Measurements from ENCODE around the gene RIPK1.

The RIPK1 gene

DNA sequence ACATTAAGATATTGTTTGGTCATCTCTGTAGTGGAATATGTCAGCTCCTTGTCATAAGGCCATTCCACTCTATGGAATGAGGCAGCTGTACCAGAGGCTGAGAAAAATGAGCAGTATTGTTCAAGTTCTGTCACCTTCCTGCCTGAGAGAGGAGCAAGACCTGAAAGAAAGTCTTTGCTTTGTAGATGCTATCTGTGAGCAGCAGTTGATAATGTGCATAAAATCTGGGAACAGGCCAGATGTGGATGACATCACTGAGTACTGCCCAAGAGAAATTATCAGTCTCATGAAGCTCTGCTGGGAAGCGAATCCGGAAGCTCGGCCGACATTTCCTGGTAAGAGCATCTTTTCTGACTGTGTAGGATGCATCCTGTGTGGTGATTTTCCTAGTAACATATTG, 16.8 kb downstream of the RIPK1 start:
- DNase-seq (ENCODE audit: low spot score): peak; percentile 56

DNA sequence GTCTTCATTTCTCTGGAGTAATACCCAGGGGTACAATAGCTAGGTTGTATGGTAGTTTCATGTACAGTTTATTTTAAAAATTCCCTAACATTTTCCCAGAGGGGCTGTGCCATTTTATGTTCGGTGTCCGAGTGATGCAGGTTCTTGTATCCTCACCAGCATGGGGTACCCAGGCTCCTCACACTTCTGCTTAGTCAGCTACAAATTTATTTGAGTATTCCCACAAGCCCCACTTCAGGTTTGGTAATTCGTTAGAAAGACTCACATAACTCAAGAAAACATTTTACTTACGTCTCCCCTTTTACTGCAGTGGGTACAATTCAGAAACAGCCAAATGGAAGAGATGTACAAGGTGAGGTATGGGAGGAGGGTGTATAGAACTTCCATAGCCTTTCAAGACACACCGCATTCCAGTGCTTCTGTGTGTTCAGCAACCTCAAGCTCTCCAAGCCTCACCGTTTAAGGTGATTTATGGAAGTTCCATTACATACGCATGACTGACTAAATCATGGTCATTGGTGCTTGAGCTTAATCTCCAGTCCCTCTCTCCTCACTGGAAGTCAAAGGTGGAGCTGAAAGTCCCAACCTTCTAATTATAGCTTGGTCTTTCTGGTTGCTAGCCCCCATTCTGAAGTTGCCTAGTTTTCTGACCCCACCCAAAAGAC, 18.1 kb downstream of the RIPK1 start:
- DNase-seq (ENCODE audit: low spot score): no peak

DNA sequence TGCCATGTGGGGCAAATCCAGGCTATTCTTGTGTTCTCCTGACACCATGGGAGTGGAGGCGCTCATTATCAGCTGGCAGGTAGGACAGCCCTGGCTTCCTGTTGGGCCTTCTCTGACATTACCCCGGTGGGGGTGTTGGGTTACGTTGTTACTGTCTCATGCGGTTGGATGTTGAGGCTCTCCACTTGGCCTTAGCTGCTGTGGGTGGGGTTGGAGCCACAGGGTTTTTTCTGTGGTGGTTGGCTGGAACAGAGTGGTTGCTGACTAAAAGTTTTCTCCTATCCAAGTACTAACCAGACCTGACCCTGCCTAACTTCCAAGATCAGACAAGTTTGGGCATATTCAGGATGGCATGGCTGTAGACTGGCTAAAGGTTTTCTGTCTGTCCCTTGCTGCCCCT, 20.2 kb downstream of the RIPK1 start:
- DNase-seq (ENCODE audit: low spot score): no peak

DNA sequence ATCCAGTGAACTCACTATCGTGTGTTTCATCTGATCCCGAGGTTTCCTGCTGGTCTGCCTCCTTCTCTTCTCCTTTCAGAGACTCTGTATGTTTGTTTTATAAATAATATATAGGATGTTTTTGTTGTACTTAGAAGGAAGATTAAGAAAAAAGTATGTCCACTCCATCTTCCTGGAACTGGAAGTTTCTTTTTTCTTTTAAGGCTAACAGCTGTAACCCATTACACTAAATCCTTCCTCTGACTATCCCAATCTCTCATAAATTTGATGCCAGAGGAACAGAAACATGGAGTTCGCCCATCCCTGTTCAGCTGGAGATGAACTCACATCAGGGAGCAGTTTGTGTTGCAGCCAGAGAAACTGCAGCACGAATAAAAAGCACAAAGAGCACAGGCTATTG, 20.7 kb downstream of the RIPK1 start:
- no peak for DNase-seq (ENCODE audit: low spot score)

DNA sequence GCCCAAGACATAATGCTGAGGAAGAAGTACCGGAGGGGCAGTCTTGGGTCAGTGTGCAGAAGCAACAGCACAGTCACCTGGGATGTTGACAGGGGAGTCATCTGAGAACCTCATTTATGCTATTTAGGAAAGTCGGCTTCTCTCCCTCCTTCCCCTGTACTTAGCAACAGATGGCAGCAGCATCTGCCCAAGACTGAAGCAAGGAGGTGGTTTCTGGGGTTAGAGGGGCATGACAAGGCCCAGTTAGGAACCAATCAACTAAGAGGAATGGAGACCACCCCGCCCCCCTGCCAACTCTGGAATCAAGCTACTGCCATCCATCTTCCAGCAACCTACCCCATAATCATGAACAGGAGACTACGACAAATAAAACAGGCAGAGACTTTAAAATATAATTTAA, 21.7 kb downstream of the RIPK1 start:
- DNase-seq (ENCODE audit: low spot score): no peak

DNA sequence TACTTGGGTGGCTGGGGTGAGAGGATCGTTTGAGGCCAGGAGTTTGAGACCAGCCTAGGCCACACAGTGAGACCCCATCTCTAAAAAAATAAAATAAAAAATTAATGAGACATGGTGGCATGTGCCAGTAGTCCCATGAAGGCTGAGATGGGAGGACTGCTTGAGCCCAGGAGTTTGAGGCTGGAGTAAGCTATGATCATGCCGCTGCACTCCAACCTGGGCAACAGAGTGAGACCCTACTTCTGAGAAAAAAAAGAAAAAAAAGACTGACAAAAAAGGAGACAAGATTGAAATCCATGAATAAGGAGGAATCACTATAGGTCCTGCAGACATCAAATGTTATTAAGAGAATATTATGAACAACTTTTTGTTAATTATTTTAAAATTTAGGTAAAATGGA, 26.5 kb downstream of the RIPK1 start:
- DNase-seq (ENCODE audit: low spot score): no peak

DNA sequence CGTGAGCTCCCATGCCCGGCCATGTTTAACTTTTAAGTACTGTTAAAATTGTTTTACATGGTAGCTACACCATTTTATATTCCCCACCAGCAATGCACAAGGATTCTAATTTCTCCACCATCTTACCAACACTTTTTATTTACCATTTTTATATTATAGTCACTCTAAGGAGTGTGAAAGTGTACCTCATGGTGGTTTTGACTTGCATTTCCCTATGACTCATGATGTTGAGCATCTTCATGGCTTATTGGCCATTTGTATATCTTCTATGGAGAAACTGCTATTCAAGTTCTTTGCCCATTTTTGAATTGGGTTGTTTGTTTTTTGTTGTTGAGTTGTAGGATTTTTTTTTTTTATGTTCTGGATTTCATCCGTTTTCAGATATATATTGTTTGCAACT, 34.6 kb downstream of the RIPK1 start:
- DNase-seq (ENCODE audit: low spot score): no peak

DNA sequence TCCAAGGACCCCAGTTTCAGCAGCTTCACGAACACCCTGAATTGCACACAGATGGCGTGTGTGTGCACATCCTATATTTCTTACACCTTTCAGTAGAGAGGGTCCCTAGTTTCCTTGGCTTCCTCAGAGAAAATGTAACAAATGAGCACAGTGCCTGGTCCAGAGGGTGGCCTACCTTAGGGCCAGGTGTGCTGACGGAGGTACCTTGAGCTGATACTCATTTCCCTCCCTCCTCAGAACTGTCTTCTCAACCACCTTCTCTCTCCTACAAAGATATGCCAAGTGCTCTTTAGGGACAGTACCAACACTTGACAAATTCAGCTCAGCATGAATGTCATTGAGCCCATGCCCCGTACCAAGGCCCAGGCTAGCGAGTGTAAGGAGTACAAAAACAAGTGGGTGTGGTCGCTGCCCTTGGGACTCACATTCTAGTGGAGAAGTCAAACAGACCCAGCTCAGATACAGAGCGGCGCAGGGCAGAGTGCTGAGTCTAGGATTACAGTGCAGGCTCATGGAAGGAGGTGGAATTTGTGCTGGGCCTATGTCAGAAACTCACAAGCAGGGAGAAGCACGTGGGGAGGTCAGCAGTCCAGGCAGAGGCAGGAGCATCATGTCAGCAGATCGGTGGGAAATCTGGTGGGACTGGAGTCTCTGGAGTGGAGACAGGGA, 40.6 kb downstream of the RIPK1 start:
- DNase-seq (ENCODE audit: low spot score): no peak

DNA sequence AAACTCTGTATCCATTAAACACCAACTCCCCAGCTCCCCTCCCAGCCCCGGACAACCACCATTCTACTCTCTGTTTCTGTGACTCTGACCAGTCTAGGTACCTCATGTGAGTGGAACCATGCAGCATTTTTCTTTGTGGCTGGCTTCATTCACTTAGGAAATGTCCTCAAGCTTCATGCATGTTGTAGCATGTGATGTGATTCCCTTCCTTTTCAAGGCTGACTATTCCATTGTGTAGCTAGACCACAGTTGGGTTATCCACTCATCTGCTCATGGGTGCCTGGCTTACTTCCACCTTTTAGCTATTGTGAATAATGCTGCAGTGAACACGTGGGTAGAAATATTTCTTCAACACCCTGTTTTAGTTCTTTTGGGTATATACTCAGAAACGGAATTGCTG, 41.5 kb downstream of the RIPK1 start:
- no peak for DNase-seq (ENCODE audit: low spot score)

DNA sequence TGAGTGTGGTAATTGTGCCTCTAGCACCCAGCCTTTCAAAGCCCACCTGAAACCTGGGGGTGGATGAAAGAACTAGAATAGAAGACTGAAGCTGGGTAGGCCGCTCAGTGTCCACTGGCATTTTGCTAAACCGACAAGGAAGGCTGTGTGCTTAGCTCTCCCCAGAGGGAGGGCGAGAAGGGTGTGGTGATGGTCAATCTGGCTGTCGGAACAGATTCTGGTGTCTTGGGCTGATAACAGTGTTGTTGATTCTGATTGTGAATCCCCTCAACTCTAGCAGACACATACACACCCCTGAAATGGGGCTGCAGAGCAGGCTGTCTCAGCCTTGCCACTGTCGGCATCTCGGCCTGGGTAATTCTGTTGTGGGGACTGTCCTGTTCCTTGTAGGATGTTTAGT, 46.1 kb downstream of the RIPK1 start:
- DNase-seq (ENCODE audit: low spot score): no peak

DNA sequence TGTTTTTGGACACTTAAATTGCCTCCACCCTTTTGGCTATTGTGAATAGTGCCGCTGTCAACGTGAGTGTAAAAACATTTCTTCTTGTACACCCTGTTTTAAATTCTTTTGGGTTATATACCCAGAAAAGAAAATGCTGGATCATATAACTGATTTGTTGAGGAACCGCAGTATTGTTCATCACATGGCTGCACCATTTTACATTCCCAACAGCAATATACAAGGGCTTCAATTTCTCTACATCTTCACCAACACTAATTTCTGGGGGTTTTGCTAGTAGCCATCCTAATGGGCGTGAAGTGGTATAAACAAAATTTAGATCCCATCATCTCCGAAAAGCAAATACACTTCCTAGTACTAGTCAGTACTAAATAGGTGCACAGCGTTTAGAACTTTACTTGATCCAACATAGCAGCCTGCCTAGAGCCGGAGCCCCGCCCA, 49.6 kb downstream of the RIPK1 start:
- DNase-seq (ENCODE audit: low spot score): no peak

DNA sequence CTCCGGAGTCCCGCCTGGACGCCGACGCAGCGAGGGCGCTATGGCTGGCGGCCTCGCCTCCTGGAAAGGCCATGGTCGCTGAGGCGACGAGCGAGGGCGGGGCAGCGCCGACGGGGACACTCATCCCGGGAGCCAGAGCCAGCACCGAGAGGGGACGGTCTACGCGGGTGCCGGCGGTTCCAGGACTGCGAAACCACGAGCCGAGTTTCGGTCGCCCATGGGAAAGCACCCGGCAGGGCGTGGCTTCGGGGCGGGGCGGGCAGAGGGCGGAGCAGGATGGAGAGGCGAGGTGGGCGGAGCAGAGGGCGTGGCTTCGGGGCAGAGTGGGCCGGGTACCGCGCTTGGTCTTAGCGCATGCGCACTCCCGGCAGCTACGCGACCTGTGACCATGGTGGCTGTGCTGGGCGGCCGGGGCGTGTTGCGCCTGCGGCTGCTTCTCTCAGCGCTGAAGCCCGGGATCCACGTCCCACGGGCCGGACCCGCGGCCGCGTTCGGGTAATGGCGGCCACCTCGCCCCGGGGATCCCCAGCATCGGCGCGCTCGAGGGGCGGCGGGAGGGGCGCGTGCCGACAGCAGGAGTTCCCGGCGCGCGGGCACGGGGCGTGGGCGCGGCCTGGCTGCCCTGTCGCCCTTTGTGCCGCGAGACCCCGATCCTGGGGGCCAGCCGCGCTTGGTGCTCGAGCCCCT, 50.2 kb downstream of the RIPK1 start, which contains the start of gene BPHL:
TSS of gene BPHL (plus strand) at position 359 of the 687 bp plus-strand sequence. CDS start at position 389, 30 bp downstream.
- DNase-seq (ENCODE audit: low spot score): peak; percentile 94

DNA sequence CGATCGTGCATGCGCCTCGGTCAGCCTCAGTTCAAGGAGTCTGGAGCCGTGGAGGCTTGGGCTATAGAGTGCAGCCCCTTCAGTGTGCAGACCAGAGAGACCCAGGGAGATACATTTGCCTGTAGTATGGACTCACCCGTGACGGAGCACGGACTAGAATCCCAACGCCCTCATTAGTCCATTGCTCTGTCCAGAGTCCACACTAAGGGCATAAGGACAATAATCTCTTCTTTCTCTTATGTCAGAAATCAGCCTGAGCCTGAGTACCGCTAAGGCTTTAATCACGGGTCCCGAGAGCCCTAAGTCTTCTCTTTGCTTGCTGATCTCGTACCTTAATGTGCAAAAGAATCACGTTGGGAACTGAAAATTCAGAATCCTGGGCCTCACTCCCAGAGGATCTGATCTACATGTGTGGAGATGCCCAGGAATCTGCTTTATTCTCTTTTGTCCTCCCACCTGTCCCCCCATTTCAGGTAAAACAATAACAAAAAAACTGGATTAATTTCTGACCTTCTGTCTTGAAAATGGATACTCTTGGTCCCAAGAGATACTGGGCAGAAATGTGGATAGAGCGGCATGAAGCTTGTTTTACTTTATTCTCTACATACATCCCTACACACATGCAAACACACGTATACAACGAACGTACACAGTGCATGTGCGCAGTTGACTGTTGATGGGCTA, 50.9 kb downstream of the RIPK1 start:
- DNase-seq (ENCODE audit: low spot score): peak; percentile 49

DNA sequence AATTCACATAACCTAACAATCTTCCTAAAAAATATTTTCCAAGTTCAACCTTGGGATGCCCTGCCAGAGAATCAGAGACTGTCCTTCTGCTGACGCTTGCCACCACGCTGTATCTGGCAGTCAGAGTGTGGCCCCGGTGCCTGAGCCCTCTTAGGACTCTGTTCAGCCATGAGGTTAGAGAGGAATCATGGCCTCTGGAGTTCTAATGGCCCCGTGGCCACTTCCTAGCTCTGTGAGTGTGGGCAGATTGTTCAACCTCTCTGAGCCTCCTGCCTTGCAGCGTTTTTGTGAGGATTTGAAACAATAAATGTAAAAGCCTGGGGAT, 52.4 kb downstream of the RIPK1 start:
- DNase-seq (ENCODE audit: low spot score): no peak

DNA sequence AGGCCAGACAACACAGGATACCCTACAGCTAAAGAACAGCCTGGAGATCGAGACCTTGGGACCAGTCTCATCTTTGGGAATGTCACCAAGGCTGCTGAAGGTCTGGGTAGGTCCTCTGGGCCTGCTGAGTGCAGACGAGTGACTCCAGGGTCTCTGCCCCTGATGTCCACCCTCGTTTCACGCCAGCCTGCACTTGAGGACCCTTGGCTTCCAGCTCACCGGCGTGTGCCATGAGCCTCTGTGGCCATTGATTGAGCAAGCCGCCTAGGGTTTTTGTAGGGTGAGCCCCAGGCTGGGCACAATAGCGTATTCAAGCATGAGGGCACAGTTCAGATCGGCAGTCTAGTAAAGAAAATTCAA, 54.5 kb downstream of the RIPK1 start:
- no peak for DNase-seq (ENCODE audit: low spot score)

DNA sequence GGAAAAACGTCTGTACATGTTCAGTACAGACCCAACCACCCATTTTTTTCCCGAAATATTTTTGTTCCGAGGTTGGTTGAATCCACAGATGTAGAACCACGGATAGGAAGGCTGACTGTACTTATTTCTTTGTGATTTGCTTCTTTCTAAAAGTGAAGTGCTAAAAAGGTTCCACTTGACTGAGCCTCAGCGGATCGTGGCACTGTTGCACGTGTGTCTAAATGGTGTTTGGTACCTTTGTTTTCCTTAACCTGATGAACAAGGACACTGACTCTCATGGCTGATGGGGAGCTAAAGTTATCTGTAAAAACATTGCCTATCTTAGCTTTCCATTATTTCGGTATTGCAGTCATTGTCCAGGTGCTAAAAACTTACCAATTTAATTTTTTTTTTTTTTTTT, 56.4 kb downstream of the RIPK1 start:
- no peak for DNase-seq (ENCODE audit: low spot score)

DNA sequence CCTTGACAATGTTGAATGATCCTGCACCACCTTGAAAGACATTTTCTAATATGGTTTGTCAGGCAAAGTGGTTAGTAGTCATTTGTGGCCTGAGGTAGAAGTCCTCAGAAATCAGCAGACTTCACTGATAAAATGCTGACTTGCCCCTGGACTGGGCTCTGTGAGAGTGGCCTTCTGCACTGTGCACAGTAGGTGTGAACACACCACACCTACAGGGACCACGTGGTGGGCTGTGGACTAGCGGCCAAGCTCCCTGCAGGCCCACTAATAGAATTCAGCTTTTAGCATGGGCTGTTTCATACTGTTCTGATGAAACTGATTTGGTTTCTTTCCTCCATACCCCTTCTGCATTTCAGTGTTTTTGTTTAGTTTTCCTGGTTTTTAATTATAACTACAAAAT, 57.5 kb downstream of the RIPK1 start:
- no peak for DNase-seq (ENCODE audit: low spot score)

DNA sequence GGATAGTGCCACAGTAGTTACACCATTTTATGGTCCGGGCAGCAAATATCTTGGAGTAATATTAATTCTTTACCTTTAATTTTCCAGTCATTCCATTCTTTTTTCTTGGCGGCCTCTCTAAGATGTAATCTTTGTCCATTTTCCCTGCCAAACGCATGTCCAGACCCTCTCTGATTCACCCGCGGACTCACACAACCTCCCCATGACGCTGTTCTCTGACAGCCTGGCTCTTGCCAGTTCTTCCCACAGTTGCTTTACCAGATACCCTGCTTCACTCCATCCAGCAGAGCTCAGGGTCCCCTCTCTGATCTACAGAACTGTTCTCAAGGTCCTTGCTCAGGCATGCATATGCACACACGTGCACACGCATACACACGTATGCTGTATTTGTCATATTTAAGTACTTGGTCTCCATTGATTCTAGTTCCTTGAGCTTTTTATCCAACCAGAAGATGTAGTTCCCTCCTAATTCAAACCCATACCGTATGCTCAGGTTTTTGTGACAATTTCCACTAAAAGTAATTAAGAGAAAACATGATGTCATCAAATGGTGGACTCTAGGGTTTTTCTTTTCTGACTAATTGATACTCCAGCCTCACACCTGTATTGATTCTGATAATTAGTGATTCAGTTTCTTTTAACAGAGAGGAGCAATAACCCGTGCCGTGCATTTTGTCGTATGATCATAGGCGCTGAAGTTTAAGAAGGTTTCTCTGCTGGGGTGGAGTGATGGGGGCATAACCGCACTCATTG, 60.2 kb downstream of the RIPK1 start:
- no peak for DNase-seq (ENCODE audit: low spot score)

DNA sequence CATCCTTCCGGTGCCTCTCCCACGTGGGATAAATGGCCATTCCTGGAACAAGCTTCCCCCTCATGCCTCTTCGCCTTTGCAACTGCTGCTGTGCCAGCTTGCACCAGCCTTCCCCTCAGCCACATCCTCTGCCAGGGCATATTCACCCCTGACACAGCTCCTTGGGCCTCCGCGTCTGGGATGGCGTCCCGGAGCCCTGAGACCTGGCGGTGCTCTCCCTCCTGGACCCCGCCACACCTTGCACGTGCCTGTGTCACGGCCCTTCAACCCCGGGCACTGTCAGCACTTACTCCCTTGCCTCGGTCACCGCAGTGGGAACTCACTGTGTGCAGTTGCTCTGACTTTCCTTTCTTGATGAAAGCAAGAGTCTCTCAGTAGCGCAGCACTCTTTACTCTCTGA, 63.4 kb downstream of the RIPK1 start:
- no peak for DNase-seq (ENCODE audit: low spot score)

DNA sequence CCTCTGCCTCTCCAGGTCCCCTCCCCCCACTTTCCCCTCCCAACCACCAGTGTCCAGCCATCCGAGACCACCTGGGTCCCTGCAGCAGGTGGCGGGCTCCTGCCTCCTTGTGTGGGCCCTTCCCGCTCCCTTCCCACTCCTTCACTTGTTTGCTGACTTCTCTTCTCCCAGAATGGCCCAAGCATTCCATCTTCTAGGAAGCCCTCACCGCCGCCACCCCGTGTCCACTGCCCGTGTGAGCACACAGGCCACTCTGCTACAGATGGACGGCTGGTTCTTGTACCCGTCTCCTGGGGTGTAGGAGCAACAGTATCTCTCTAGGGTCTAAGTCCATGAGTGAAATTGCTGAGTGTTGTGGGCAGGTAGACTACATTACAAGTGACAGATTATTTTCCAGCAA, 65.2 kb downstream of the RIPK1 start:
- no peak for DNase-seq (ENCODE audit: low spot score)

DNA sequence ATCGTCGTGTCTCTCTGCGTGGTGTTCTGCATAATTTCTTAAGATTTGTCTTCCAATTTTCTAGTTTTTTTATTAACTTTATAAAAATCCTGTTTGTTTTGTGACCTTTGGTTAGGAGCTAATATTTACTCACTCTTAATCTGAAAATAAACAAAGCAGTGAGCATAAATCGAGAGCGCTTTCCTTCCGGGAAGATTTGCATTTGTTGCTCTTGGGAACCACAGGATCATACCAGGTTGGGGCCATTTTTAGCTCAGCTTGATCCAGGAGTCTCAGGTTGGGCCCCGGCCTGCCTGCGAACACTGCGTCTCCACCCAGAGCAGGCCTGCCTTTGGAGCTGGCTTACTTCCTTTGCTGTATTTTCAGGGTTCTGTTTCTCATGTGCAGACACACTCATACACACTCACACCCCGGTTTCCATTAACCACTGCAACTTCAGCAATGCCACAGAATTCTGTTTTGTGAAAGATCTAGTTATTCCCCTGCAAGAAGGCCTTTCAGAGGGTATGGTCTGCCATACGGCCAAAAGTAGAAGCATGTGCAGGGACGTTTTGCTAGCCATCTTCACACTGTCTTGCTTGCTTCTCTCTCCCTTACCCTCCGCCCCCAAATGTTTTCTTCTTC, 67.5 kb downstream of the RIPK1 start:
- DNase-seq (ENCODE audit: low spot score): no peak

Data from pons (tissue), 1 donor.